HG02763 (cell line): ENCODE data around the gene AKR1C2.
"Not testable (repeated sequence)": the region's sequence is repeated elsewhere in the genome, so short reads cannot be mapped to it uniquely, and the experiment has no call there.

ENCODE experiments used
- ATAC-seq: cut with Tn5 transposase; IDR thresholded peaks from one replicate; pipeline ENCODE4 v1.9.1; 2021; ENCODE audit warnings: mild to moderate bottlenecking, moderate library complexity; ENCODE audit not compliant: unreplicated experiment

Gene AKR1C2

DNA sequence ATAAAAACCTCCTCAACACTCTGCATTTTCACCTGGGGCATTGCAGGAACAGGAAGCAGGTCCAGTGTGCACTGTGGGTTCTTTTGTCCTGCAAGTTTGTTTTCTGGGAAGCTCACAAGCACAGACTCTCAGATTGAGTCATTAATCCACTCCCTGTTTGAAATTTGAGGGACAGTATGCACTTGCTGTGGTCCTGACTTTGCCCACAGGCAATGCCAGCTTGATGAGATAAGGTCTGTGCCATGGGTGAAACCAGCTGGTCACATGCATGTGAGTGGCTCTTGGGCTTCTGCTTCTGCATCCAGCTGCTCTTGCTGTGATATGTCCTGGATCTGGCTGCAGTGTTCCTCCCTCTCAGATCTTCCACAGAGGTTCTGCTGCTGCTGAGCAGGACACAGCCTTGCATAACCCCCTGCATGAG lies 21.8 kb upstream of the AKR1C2 start:
- not testable (repeated sequence) for ATAC-seq

DNA sequence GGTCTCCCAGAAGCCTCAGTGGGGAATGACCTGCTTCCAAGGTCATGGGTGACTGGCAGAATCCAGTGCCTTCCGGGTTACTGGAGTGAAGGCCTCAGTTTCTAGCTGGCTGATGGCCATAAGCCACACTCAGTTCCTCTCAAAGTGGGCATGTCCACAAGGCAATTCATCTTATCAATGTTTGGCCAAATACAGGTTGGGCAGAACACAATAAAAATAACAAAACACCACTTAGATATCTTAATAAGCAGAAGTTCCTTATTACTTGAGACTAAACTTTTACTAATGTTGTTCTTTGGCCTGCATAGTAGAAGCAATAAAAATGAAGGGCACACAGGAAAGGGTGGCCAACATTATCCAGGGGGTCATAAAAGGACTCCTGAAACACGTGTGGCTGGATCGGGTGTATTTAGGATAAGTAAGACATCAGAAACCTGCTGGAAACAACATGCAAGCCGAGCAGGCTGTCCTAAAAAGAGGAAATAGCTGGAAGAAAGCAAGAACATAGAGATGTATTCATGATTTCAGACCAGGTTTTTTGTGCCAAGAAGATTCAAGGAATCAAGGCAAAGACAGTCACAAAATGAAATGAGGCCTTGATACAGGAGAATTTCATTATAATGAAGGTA lies 19.6 kb upstream of the AKR1C2 start:
- ATAC-seq = no peak

DNA sequence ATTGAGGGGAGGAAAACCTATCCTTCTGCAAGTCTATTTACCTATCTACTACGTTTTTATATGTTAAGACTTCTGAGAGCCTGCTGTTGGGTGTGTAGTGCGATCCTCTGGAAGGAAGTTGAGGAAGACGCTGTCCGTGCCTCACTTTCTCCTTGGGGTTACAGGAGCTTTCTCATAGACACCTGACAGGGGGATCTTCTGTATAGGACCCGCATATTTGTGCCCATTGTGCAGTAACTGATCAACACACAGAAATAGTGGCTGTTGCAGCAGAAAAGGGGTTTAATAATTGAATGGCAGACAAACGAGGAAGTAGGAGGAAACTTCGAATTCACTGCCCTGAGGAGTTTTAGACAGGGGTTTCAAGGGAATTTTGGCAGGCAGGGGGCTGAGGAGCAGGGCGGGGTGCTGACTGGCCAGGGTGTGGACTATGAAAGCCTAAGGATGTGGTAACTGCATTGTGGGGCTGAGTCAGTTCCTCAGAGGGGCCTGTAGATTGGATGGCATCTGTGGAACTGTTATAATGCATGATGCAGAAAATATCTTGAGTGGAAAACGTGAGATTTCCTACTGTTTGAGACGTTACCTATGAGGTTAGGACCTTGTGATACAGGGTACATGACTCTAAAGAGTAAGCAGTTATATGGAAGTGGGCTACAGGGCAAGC lies 18.1 kb upstream of the AKR1C2 start:
- not testable (repeated sequence) for ATAC-seq

DNA sequence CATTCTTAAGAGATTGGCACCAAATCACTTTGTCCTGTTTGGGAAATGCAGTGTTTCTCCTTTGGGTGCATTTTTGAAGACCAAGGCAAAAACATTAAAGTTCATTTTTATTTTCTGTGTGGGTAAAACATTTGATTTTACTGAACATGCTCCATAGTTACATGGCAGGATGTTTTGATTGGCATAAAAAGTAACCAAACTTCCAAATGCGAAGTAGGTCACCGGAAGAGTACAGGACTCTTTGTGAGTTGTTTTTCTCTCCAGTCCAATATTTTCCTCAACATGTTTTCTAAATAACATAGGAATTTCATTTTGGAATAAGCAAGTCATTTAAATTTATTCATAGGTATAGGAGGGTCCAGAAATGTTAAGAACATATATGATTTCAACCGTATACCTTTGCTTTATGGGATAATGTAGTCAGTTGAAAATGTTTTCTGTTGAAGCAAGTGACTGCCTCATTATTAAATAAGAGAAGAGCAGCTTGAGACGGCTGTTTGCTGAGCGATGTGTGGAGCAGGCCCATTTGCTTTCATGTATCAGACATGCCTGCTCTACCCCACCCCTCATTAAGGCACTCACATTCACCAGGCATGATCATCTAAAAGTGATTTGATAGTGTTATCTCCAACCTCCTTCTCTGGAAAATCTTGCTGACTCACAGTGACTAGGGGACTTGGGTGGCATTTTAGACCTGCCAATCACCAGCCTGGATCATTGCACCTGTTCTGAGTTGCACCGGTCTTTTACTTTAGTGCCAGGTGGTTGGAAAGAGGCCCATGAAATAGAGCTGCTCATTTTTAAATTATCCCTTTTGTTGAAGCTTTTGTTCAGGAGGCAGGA lies 16.3 kb upstream of the AKR1C2 start:
- ATAC-seq = not testable (repeated sequence)

DNA sequence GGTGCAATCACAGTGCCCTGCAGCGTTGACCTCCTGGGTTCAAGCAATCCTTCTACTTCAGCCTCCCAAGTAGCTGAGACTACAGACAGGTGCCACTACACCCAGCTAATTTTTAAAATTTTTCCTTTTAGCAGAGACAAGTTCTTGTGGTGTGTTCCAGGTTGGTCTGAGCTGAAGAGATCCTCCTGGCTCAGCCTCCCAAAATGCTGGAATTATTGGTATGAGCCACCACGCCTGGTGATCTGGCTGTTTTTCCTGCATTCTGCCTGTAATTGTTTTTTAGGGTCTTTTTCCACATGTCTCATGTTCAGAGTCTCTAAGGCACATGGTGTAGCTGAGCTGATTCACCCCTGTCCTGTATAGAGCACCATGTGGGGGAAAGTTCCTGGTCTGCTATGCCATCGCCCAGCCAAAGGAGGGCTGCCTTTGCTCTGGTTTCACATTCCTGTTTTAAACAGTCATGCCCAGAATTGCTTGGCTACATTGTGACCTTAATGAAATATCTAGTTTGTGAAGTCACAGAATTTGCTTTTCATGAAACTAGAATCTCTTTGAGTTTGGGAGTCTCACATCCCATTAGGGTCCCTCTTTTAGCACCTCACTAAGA lies 15.1 kb upstream of the AKR1C2 start:
- ATAC-seq = not testable (repeated sequence)

DNA sequence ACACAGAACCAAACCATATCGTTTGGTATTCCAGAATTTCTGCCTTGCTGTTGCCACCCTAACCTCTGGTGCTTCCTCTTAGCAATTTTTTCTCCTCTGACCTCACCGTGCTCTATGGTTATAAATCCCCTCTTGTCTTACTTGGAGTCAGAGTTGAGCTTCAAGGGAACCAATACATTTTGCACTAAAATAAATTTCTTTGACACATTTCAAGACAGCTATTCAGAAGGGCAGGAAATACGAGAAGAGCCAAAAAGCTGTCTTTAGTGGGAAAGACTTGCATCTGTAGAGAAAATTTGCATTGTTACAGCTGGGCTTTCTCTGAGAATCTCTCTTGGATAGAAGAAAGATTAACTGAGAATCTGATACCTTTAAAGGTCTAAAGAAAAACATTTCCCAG lies 14.5 kb upstream of the AKR1C2 start:
- ATAC-seq = no peak

DNA sequence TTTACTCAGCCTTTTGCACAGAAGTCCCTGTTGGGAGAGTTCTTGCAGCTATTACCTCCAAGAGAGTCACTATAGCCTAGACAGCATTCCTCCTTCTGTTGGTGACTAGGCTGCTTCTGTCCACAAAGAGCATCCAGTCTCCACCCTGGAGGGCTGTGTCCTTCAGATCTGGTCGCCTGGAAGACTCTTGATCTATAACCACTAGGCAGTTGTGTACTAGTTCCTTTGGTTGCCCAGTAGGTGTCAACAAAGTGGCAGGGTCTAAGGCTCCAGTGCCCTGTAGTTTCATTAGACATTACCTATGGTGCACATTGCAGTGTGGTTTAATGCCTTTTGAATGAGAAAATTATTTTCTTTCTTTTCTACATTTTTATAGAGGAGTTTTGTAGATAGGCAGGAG lies 11.3 kb upstream of the AKR1C2 start:
- ATAC-seq = no peak

DNA sequence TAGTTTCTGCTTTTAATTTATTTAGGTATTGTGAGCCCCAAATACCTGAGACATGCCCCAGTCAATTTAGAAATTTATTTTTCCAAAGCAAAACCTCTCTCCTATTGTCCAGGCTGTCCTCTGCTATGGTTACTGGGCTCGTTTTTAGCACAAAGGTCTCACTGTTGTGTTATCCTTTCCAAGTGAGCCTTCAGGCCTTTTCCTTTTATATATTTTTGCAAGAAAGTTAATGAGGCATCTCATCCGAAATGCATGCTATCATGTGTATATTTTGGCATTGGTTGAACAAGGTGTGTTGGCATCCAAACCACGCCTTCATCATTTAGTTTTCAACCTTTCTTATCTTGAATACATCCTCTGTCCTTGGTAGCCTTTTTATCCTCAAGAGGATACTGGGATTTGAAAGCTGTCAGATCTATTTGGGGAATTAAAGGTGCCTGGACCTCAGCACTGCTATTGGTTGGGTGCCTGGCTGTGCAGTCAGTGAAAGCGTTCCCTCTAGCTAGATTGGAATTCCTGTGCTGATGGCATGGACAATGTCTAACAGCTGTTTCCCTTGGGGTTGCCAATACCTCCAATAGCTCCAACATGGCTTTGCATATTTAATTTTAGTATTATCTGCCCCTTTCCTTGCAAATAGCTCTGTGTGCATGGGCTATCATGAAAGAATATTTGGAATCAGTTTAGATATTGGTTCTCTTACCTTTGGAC lies 10.7 kb upstream of the AKR1C2 start:
- ATAC-seq = not testable (repeated sequence)

DNA sequence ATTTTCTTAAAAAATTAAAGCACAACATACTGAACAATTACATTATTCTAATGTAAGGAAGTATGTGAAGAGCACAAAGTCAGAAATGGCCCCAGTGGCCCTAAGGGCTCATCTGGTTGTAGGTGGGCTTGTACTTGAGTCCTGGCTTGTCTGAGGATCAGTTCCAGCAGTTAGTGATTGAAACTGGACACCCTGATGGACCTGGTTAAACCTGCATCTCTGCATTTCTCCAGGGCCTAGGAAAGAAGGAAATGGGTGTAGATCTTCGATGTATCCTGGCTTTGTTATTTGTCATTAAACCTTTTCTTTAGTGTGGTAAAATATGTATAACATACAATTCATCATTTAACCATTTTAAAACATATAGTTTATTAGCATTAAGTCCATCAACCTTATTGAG lies 9.7 kb upstream of the AKR1C2 start:
- ATAC-seq = no peak

DNA sequence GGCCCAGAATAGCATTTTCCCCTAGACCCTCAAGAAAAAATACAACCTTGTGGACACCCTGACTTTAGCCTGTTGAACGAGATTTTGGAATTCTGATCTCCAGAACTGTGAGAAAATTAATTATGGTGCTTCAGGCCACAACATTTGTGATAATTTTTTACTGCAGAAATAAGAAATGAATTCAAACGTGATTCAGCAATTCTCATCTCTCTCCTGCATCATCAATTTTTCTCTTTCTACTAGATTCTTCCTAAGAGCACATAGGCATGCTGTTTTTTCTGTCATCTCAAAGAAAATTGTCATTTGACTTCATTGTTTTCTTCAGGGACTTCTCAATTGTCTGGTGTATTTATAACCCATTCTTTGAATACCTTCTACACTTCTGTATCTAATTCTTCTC lies 8.9 kb upstream of the AKR1C2 start:
- ATAC-seq = no peak

DNA sequence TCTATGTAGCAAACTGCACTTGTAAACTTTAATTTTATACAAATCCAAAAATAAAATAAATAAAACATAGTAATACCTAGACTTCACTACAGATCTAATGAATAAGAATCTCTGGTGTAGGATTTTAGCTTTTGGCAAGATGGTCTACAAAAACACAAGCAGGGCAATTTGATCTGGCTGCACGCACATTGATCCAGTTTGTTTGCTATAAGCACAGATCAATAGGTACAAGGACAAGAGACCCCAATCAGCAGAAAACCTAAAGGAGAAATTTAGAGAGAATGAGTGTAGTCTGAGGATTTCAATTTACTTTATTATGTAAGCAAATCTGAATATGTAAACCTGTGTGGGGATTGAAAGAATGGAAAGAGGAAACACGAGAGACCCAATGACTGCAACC lies 7.7 kb upstream of the AKR1C2 start:
- ATAC-seq = not testable (repeated sequence)

DNA sequence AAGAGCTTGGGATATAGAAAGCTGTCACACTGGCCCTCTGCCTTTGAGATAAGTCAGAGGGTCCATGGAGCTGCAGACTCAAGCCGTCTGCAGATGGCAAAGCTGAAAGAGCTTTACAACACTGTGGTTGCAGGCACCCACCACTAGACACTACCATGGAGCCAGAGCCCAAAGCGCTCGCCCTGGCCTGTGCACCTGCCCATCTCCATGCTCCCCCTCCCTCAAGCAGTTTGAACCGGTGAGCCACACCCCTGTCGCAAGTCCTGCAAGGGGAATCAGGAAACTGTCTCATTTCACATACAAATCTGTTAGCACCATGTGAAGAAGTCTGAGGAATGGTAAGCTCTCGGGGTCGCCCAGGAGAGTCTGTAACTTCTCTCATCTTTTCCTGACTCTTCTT lies 6.4 kb upstream of the AKR1C2 start:
- ATAC-seq = not testable (repeated sequence)

DNA sequence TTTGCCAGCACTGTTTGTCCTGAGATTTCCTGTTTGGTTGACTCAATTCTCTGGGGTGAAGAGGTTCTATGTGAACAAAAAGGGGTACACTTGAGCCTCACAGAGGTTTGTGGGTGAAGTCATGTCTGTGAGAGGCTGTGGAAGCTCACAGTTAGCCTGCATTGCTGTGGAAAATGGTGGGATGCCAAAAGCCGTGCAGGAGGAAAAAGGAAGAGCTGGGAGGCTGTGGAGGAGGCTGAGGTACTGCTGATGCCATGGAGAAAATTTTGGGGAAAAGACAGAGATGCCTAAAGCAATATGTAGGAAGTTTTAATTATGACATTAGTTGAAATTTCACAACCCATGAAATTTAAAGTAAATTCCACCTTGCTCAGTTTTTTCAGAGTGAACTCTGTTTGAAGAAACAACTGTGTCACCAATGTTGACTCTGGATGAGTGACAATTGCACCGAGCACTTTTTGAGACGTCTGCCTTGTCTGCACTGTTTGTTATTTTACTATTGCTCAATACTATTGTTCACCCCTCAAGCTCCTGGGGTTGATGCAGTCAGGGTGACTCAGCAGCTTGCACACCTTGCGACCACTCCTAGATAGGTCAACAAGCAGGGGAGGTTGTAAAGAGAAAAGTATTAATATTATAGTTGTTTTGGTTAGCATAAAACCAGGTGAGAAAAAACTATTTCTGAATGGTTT lies 5.3 kb upstream of the AKR1C2 start:
- ATAC-seq = not testable (repeated sequence)

DNA sequence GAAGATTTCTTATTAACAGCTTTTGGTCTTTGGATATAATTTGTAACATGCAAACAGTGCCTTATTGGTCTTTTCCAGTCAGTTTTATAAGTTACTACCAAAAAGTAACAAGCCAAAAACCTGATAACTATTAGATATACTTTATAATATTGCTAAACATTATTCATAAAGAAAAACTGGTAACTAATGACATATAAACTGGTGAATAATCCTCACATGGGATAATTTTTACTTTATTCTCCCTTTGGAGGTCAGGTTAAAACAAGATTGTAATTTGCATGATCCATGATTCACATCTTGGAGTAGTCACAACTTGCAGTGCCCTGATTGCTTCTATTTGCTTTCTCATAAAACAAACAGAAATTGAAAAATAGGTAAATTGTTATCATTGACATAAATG lies 844 bp upstream of the AKR1C2 start:
- ATAC-seq = not testable (repeated sequence)

DNA sequence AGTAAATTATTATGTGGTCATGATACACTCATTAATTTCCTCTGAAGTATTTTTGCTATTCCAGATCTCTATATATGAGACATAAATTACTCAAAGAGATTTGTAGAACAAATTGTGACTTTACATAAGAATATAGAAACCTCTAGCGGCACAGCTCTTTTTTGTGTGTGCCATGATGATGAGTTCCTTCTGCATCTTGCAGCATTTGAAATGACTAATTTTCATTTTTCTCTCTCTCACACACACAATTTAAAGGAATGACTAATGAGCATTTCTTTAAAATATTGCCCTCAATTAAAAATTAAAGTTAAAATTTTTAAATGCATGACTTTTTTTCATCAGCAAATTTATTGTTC lies 351 bp upstream of the AKR1C2 start:
- not testable (repeated sequence) for ATAC-seq

DNA sequence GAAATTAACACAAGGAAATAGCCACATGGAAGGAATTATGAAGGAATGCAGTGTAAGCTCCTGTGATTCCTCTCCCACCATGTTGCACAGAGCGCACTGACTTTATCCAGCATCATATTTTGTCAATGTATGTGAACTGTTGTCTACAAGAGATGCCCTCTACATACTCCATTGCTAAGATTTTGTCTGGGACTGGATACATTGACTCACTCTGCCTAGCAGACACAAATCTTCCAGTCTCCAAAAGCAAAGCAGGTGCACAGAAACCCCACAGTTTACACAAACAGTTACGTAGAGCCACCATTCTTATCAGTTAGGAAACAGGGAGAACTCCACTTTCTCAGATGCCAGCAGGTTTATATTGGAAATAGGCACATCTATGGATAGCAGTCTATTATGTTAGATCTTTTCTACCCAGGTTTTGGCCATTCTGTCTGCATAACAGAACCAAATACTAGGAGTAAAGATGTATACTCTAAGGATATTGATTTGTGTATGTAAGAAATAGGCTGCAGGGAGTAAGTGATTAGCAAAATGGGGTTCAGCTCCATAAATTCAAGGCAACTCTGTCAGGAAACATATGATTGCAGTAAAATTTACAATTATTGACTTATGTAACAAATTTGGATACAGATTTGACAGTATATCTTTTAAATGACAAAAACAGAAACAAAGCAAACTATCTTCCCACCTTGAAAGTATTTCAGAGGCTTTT lies 1.5 kb downstream of the AKR1C2 start:
- ATAC-seq = no peak

DNA sequence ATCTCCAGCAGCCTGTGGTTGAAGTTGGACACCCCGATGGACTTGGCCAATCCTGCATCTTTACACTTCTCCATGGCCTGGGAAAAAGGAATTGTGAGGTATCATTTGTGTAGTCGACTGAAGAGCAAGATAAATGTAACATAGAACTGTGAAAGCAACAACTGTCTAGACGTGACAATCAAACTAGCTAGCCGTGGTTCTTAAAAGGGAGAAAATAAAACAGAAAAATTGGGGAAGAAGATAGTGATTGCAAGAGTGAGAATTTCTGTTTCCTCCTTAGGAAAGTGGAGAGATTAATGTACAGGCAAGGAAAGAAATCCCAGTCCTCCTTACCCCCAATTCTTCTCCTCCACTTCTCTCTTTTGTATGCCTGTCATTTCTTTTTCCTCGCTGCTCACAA lies 5.0 kb downstream of the AKR1C2 start:
- ATAC-seq = no peak

DNA sequence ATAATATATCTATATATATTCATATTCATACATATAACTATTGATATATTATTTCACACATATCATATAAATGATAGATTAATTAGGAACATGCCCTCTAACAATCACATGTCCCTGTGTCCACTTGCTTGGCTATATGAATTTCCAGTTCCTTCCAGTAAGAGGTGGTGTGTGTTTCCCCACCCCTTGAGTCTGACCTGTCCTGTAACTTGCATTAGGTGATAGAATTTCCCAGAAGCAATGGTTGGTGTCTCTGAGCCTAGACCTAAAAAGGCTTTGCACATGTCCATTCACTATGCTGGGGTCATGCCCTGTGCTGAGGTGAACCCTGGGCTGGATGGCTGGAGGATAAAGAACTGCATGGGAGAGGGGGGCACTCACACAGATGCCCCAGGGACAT lies 9.4 kb downstream of the AKR1C2 start:
- ATAC-seq = not testable (repeated sequence)

DNA sequence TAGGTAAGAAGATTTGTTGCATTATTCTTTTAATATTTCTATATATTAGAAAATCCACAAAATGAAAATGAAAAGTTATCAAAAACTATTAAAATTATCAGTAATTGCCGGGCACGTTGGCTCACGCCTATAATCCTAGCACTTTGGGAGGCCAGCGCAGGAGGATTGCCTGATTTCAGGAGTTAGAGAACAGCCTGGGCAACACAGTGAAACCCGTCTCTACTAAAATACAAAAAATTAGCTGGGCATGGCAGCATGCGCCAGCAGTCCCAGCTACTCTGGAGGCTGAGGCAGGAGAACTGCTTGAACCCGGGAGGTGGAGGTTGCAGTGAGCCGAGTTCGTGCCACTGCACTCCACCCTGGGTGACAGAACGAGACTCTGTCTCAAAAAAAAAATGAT lies 11.1 kb downstream of the AKR1C2 start:
- ATAC-seq = not testable (repeated sequence)

DNA sequence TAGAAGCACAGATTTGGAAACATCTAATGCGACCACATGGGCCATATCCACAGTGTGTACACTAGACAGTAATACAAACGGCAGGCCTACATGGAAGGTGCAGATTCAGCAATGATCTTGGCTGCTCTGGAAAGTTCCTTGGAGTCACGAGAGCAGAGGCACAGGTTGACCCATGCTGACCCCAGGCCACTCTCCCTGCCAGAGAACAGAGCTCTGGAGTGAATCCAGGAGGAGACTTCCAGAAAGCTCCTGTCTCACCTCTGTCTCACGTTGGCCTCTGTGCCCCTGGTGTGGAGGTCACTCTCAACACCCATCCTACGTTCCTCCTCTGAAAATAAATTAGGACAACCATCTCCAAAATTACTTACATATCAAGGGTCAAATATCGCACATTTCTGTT lies 12.2 kb downstream of the AKR1C2 start:
- not testable (repeated sequence) for ATAC-seq
